SU-DHL-6 (cell line): ENCODE measurements around the gene HM13.

Experiments
- EZH2phosphoT487 ChIP-seq: fragments of 200-600 bp; sonication (generic), shearing (Covaris generic); conservative IDR thresholded peaks from 2 replicates; pipeline ENCODE4 v1.6.1; 2018; ENCODE audit warnings: mild to moderate bottlenecking, antibody characterized with exemption, low read length, moderate library complexity, mixed read lengths
- TF ChIP-seq, protein P1 (sequence below): fragments of 200-600 bp; sonication (generic); IDR thresholded peaks from one replicate; pipeline ENCODE4 v1.5.1; 2017; ENCODE audit warnings: antibody characterized with exemption, mild to moderate bottlenecking, low read length, moderate library complexity; ENCODE audit not compliant: insufficient read depth, poor library complexity, severe bottlenecking

DNA sequence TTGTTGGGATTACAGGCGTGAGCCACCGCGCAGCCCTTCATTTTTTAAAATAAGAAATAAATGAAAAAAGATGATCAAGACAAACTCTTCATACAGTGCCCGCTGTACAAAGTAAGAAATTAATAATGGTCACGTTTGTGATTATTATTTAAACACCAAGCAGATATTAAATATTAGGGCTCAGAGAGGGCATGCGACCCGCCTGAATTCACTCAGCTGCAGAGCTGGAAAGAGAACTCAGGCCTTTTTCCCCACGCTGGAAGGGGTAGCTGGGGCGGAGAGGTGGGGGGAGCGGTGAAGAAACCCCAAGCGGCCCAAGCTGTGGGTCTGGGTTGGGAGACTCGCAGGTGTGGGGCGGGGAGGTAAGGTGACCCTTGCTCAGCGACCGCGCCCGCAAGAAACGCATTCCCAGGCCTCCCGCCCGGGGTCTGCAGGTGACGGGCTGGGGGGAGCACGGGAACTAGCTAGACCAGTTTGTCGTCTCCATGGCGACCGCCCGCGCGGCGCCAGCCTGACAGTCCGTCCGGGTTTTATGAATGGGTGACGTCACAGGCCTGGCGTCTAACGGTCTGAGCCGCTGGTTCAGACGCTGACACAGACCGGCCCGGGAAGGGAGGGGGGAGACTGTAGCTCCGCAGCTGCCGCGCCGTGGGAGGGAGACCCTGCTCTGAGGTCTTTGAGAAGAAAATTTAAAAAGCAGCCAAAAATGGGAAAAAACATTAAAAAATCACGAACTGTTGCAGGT, 89.8 kb downstream of the HM13 start:
- no peak for TF ChIP-seq EZH2phosphoT487
- TF ChIP-seq, protein P1, sequence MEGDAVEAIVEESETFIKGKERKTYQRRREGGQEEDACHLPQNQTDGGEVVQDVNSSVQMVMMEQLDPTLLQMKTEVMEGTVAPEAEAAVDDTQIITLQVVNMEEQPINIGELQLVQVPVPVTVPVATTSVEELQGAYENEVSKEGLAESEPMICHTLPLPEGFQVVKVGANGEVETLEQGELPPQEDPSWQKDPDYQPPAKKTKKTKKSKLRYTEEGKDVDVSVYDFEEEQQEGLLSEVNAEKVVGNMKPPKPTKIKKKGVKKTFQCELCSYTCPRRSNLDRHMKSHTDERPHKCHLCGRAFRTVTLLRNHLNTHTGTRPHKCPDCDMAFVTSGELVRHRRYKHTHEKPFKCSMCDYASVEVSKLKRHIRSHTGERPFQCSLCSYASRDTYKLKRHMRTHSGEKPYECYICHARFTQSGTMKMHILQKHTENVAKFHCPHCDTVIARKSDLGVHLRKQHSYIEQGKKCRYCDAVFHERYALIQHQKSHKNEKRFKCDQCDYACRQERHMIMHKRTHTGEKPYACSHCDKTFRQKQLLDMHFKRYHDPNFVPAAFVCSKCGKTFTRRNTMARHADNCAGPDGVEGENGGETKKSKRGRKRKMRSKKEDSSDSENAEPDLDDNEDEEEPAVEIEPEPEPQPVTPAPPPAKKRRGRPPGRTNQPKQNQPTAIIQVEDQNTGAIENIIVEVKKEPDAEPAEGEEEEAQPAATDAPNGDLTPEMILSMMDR: no peak
